ENCODE results near the gene PPP1R12B. TPM values are rescaled to one million over a fixed set of nuclear protein-coding genes. Genes with fewer than 3 reads are reported as not detected.

PPP1R12B gene

Small RNA genes lying within 50 kb of the gene (small RNA-seq; reads per million reads assigned to genes)
- not detected for gene AC099336.2 (ENCODE audit: insufficient read depth)
- not detected for gene RF00156 (ENCODE audit: insufficient read depth)
- gene RNU6-89P (ENCODE audit: insufficient read depth), result not detected

Data from neuronal stem cell (in vitro differentiated cells).